Memory B cell (primary cell): Measurements from ENCODE around the gene SNX20.

Experiments
- ATAC-seq: fragments of 150-1000 bp; cut with Tn5 transposase; 2 replicates; pipeline ENCODE4 v1.10.0; 2021; ENCODE audit warnings: low read depth, mild to moderate bottlenecking, moderate library complexity
- DNase-seq, 2 donors: peaks; one replicate each; pipeline ENCODE4 v3.0.0; 2022; ENCODE audit warnings: low spot score in 2 of 2
- H3K27ac Mint-ChIP-seq: one replicate; pipeline ENCODE4 v1.8.0; 2022; ENCODE audit warnings: mild to moderate bottlenecking, moderate library complexity, mixed read lengths
- H3K27me3 Mint-ChIP-seq: one replicate; pipeline ENCODE4 v1.8.0; 2022; ENCODE audit warnings: mixed read lengths
- H3K36me3 Mint-ChIP-seq: one replicate; pipeline ENCODE4 v1.8.0; 2022; ENCODE audit warnings: mild to moderate bottlenecking, mixed read lengths
- H3K4me1 Mint-ChIP-seq: one replicate; pipeline ENCODE4 v1.8.0; 2022; ENCODE audit warnings: mixed read lengths
- H3K4me3 Mint-ChIP-seq: one replicate; pipeline ENCODE4 v1.8.0; 2022; ENCODE audit warnings: mild to moderate bottlenecking, moderate library complexity, mixed read lengths
- H3K9me3 Mint-ChIP-seq: one replicate; pipeline ENCODE4 v1.8.0; 2022; ENCODE audit warnings: mixed read lengths

The SNX20 gene

DNA sequence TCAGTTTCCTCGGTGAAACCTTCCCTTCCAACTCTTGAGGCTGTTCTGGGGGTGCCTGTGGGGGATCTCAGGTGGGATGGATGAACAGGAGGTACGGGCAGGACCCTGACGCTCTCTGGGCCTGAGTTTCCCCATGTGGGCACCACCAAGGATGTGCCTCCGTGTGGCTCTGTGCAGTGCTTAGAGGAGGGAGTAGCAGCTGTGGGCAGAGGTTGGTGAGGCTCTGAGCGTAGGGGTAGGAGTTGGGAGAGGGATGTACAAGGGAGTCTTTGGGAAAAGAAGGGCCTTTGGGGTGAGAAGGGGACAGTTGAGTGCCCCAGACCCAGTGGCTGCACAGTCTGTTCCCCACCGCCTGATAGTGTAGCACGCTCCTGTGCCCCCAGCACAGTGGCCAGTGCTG lies 59.1 kb downstream of the SNX20 start:
- ATAC-seq (no peak), DNase-seq (no peak)
- H3K9me3 Mint-ChIP-seq, result no peaks in the 10 kb centered on the region
- peaks cover 5% of the 10 kb centered on the region for H3K4me1 Mint-ChIP-seq
- peaks cover 1% of the 10 kb centered on the region for H3K27me3 Mint-ChIP-seq
- H3K4me3 Mint-ChIP-seq, result no peak overlapping the region
- H3K36me3 Mint-ChIP-seq, result no peaks in the 10 kb centered on the region
- H3K27ac Mint-ChIP-seq, result no peak overlapping the region
